GM12891 (cell line): ENCODE data around the gene KCNC3.

Experiments used
- PAX5 ChIP-seq: IDR thresholded peaks from 2 replicates; pipeline ENCODE4 v1.6.1; 2011; ENCODE audit warnings: low read length, moderate library complexity, mild to moderate bottlenecking; ENCODE audit not compliant: insufficient read depth, severe bottlenecking
- POLR2A ChIP-seq: IDR thresholded peaks from 2 replicates; pipeline ENCODE4 v1.6.1; 2011; ENCODE audit warnings: low read depth, low read length, control low read depth
- POLR2AphosphoS5 ChIP-seq: IDR thresholded peaks from 2 replicates; pipeline ENCODE4 v1.6.1; 2011; ENCODE audit warnings: low read depth, low read length, control low read depth
- POU2F2 ChIP-seq: IDR thresholded peaks from 2 replicates; pipeline ENCODE4 v1.6.1; 2011; ENCODE audit warnings: low read depth, mild to moderate bottlenecking, control low read depth, low read length, moderate library complexity
- SPI1 ChIP-seq: IDR thresholded peaks from 2 replicates; pipeline ENCODE4 v1.6.1; 2011; ENCODE audit warnings: low read depth, low read length, control low read depth
- TAF1 ChIP-seq: IDR thresholded peaks from 2 replicates; pipeline ENCODE4 v1.6.1; 2011; ENCODE audit warnings: low read depth, low read length, control low read depth

GRCh38 chr19:50292216-50292827 lies 36.9 kb downstream of the KCNC3 start:
- TF ChIP-seq TAF1 (no peak), SPI1 (no peak), POLR2AphosphoS5 (no peak), POLR2A (no peak), PAX5 (no peak), POU2F2 (no peak)
